ENCODE data around the gene HERC2.
"Not testable (repeated sequence)": the region's sequence is repeated elsewhere in the genome, so short reads cannot be mapped to it uniquely, and the experiment has no call there.

- TF ChIP-seq CTCF (IDR thresholded peaks at IDR 0.05); REST (IDR thresholded peaks at IDR 0.05; ENCODE audit: insufficient read depth in 1 of 2, low read depth in 2 of 2, low read length in 1 of 2): not testable (repeated sequence)
Measured at GRCh38 chr15:28297434-28297833, 24.5 kb downstream of the HERC2 start.
